HEK293 (cell line): ENCODE measurements around the gene VASH2.

Experiments
- CTCF ChIA-PET: fragments of 350-600 bp; formaldehyde crosslinking; extraction: SDS; loops from one replicate; lab custom pipeline; 2021; ENCODE audit warnings: antibody characterized with exemption; lab: Yijun Ruan, JAX
- POLR2A ChIA-PET: fragments of 300-600 bp; formaldehyde crosslinking; extraction: SDS; loops from one replicate; lab custom pipeline; 2020; ENCODE audit warnings: antibody characterized with exemption, inconsistent platforms; lab: Yijun Ruan, JAX
- H3K27ac ChIP-seq: fragments of 200-500 bp; sonication (Bioruptor generic); 2 replicates; pipeline ENCODE4 v1.5.1; 2014; ENCODE audit warnings: low read depth, low read length, control low read depth, inconsistent platforms; ENCODE audit errors: extremely low read depth
- H3K36me3 ChIP-seq, 2 experiments: fragments of 200-500 bp in 1 of 2; sonication (Bioruptor generic) in 1 of 2; 1 replicate in 1 of 2; 2 replicates in 1 of 2; pipeline ENCODE4 v1.5.1; 2014 to 2017; ENCODE audit warnings: inconsistent platforms in 2 of 2, low read length in 2 of 2; ENCODE audit not compliant: control insufficient read depth in 2 of 2, insufficient read depth in 1 of 2
- H3K4me1 ChIP-seq: fragments of 200-500 bp; sonication (Bioruptor generic); 2 replicates; pipeline ENCODE4 v1.5.1; 2014; ENCODE audit warnings: mild to moderate bottlenecking, low read length, inconsistent platforms; ENCODE audit not compliant: control insufficient read depth, insufficient read depth
- H3K4me3 ChIP-seq: 2 replicates; pipeline ENCODE4 v1.5.1; 2011; ENCODE audit warnings: low read depth, mild to moderate bottlenecking, control low read depth, low read length, moderate library complexity
- H3K9me3 ChIP-seq: fragments of 200-500 bp; sonication (Bioruptor generic); 2 replicates; pipeline ENCODE4 v1.5.1; 2014; ENCODE audit warnings: low read depth, low read length, inconsistent platforms; ENCODE audit not compliant: control insufficient read depth, insufficient read depth
- BCL11A ChIP-seq: fragments of 450-650 bp; formaldehyde crosslinking; IDR thresholded peaks from 2 replicates; pipeline ENCODE4 v1.5.1; 2016; ENCODE audit warnings: low read depth, missing biosample characterization, missing genetic modification characterization
- CTCF ChIP-seq: fragments of 450-650 bp; formaldehyde crosslinking; IDR thresholded peaks from 2 replicates; pipeline ENCODE4 v1.5.1; 2016; ENCODE audit warnings: missing biosample characterization, missing genetic modification characterization
- GLI4 ChIP-seq: fragments of 450-650 bp; formaldehyde crosslinking; IDR thresholded peaks from 2 replicates; pipeline ENCODE4 v1.5.1; 2016; ENCODE audit warnings: missing biosample characterization, missing genetic modification characterization
- HOXA7 ChIP-seq: sonication (generic); formaldehyde crosslinking; IDR thresholded peaks from 2 replicates; pipeline ENCODE4 v1.8.1; 2022; ENCODE audit warnings: missing genetic modification reagents, borderline replicate concordance
- KLF17 ChIP-seq: fragments of 450-650 bp; formaldehyde crosslinking; IDR thresholded peaks from 2 replicates; pipeline ENCODE4 v1.5.1; 2016; ENCODE audit warnings: missing biosample characterization, missing genetic modification characterization
- PRDM1 ChIP-seq: fragments of 450-650 bp; formaldehyde crosslinking; IDR thresholded peaks from 2 replicates; pipeline ENCODE4; 2016; ENCODE audit warnings: missing biosample characterization, missing genetic modification characterization
- PRDM6 ChIP-seq: fragments of 450-650 bp; formaldehyde crosslinking; IDR thresholded peaks from 2 replicates; pipeline ENCODE4 v1.5.1; 2017; ENCODE audit warnings: missing biosample characterization, missing genetic modification characterization
- TRIM28 ChIP-seq: IDR thresholded peaks from 2 replicates; pipeline ENCODE4 v1.6.1; 2011; ENCODE audit warnings: low read length, control low read depth, borderline replicate concordance
- WT1 ChIP-seq: fragments of 450-650 bp; formaldehyde crosslinking; IDR thresholded peaks from 2 replicates; pipeline ENCODE4 v1.5.1; 2016; ENCODE audit warnings: missing biosample characterization, missing genetic modification characterization
- ZBTB44 ChIP-seq: fragments of 450-650 bp; IDR thresholded peaks from 2 replicates; pipeline ENCODE4 v1.5.1; 2018; ENCODE audit warnings: missing biosample characterization, mild to moderate bottlenecking, missing genetic modification characterization
- ZBTB49 ChIP-seq: fragments of 450-650 bp; formaldehyde crosslinking; IDR thresholded peaks from 2 replicates; pipeline ENCODE4 v1.5.1; 2016; ENCODE audit warnings: missing biosample characterization, missing genetic modification characterization, low read depth
- ZBTB6 ChIP-seq: fragments of 450-650 bp; formaldehyde crosslinking; IDR thresholded peaks from 2 replicates; pipeline ENCODE4 v1.5.1; 2017; ENCODE audit warnings: missing biosample characterization, missing genetic modification characterization
- ZBTB7A ChIP-seq: fragments of 450-650 bp; formaldehyde crosslinking; IDR thresholded peaks from 2 replicates; pipeline ENCODE4 v1.5.1; 2016; ENCODE audit warnings: low read depth, missing biosample characterization, missing genetic modification characterization
- ZIC2 ChIP-seq: fragments of 450-650 bp; formaldehyde crosslinking; IDR thresholded peaks from 2 replicates; pipeline ENCODE4 v1.5.1; 2016; ENCODE audit warnings: missing biosample characterization, missing genetic modification characterization
- ZNF175 ChIP-seq: fragments of 450-650 bp; formaldehyde crosslinking; IDR thresholded peaks from 2 replicates; pipeline ENCODE4 v1.5.1; 2016; ENCODE audit warnings: missing biosample characterization, missing genetic modification characterization
- ZNF18 ChIP-seq: fragments of 450-650 bp; formaldehyde crosslinking; IDR thresholded peaks from 2 replicates; pipeline ENCODE4 v1.5.1; 2016; ENCODE audit warnings: missing biosample characterization, missing genetic modification characterization
- ZNF239 ChIP-seq: fragments of 450-650 bp; formaldehyde crosslinking; IDR thresholded peaks from 2 replicates; pipeline ENCODE4 v1.5.1; 2016; ENCODE audit warnings: missing biosample characterization, missing genetic modification characterization
- ZNF404 ChIP-seq: fragments of 450-650 bp; formaldehyde crosslinking; IDR thresholded peaks from 2 replicates; pipeline ENCODE4 v1.5.1; 2017; ENCODE audit warnings: missing biosample characterization, missing genetic modification characterization
- ZNF544 ChIP-seq: fragments of 450-650 bp; formaldehyde crosslinking; IDR thresholded peaks from 2 replicates; pipeline ENCODE4 v1.5.0; 2017; ENCODE audit warnings: missing biosample characterization, missing genetic modification characterization
- ZNF580 ChIP-seq: fragments of 450-650 bp; formaldehyde crosslinking; IDR thresholded peaks from 2 replicates; pipeline ENCODE4 v1.5.1; 2016; ENCODE audit warnings: missing biosample characterization, missing genetic modification characterization
- ZNF658 ChIP-seq: fragments of 450-650 bp; formaldehyde crosslinking; IDR thresholded peaks from 2 replicates; pipeline ENCODE4; 2016; ENCODE audit warnings: missing biosample characterization, missing genetic modification characterization
- ZNF791 ChIP-seq: fragments of 450-650 bp; formaldehyde crosslinking; IDR thresholded peaks from 2 replicates; pipeline ENCODE4 v1.5.1; 2016; ENCODE audit warnings: missing biosample characterization, missing genetic modification characterization
- ZSCAN23 ChIP-seq: fragments of 450-650 bp; formaldehyde crosslinking; IDR thresholded peaks from 2 replicates; pipeline ENCODE4 v1.5.1; 2016; ENCODE audit warnings: missing biosample characterization, missing genetic modification characterization

Gene VASH2

GRCh38 chr1:212952641-212952976, 2.3 kb downstream of the VASH2 start:
- ChIA-PET POLR2A (interaction anchor here (1.2 kb wide), 1 partner anchor 99 kb away, joined by 3 read pairs; the partner anchor contains the start of gene RPS6KC1), CTCF (interaction anchor here (0.6 kb wide), 1 partner anchor 382 kb away, joined by 3 read pairs; no protein-coding TSS in a partner anchor)
- Histone ChIP-seq H3K4me3 (no peak overlapping the region), H3K4me1 (no peaks in the 10 kb centered on the region), H3K27ac (no peak overlapping the region), H3K36me3 (no peaks in the 10 kb centered on the region; a peak in 1 of 3 replicates), H3K9me3 (no peaks in the 10 kb centered on the region)
- TF ChIP-seq PRDM6 (tag by site-specific recombination) (no peak), CTCF (tag by site-specific recombination) (no peak), ZNF175 (tag by site-specific recombination) (no peak), ZNF658 (no peak), GLI4 (tag by site-specific recombination) (no peak), ZBTB7A (tag by site-specific recombination) (no peak), ZNF239 (no peak), ZNF580 (tag by site-specific recombination) (no peak), ZNF18 (tag by site-specific recombination) (no peak), ZNF404 (no peak), BCL11A (no peak), ZBTB6 (no peak), KLF17 (no peak), ZNF791 (no peak), PRDM1 (tag by site-specific recombination) (no peak)

GRCh38 chr1:212953321-212953720, 3.0 kb downstream of the VASH2 start:
- no peak overlapping the region for H3K4me3 ChIP-seq
- no peaks in the 10 kb centered on the region for H3K9me3 ChIP-seq
- TF ChIP-seq HOXA7 (CRISPR knock-in tag) (no peak), ZNF239 (no peak), ZBTB44 (tag by site-specific recombination) (no peak), ZIC2 (tag by site-specific recombination) (no peak), WT1 (no peak), ZNF544 (tag by site-specific recombination) (no peak), TRIM28 (no peak), ZBTB49 (tag by site-specific recombination) (no peak), ZSCAN23 (tag by site-specific recombination) (no peak)
- H3K4me1 ChIP-seq, result no peaks in the 10 kb centered on the region
- ChIA-PET POLR2A (interaction anchor here (1.3 kb wide), 1 partner anchor 12 kb away, joined by 3 read pairs; no protein-coding TSS in a partner anchor), CTCF (interaction anchor here (0.6 to 1.5 kb wide), 2 partner anchors 14 to 148 kb away, joined by 3 to 6 read pairs; no protein-coding TSS in a partner anchor)
- H3K36me3 ChIP-seq, result no peaks in the 10 kb centered on the region; a peak in 1 of 3 replicates
- H3K27ac ChIP-seq, result no peak overlapping the region
